Mesodermal cell (in vitro differentiated cells): ENCODE measurements around the gene CDY1. TPM values are rescaled to one million over a fixed set of nuclear protein-coding genes. Genes with fewer than 3 reads are reported as not detected.
"Not testable (repeated sequence)": the region's sequence is repeated elsewhere in the genome, so short reads cannot be mapped to it uniquely, and the experiment has no call there.

Experiments used
- H3K27ac ChIP-seq: 2 replicates; pipeline ENCODE4 v1.7.0; 2013; ENCODE audit warnings: mild to moderate bottlenecking, low read depth, low read length, moderate library complexity; ENCODE audit not compliant: severe bottlenecking
- H3K36me3 ChIP-seq: 2 replicates; pipeline ENCODE4 v1.7.1; 2013; ENCODE audit warnings: mild to moderate bottlenecking, low read length, moderate library complexity; ENCODE audit not compliant: control insufficient read depth, insufficient read depth
- H3K4me1 ChIP-seq: one replicate; pipeline ENCODE4 v1.7.1; 2013; ENCODE audit warnings: mild to moderate bottlenecking, low read length; ENCODE audit not compliant: insufficient read depth, control insufficient read depth, poor library complexity, severe bottlenecking
- H3K4me3 ChIP-seq: 2 replicates; pipeline ENCODE4 v1.7.0; 2013; ENCODE audit warnings: low read length, control low read depth, mild to moderate bottlenecking; ENCODE audit not compliant: insufficient read depth, poor library complexity, severe bottlenecking; ENCODE audit errors: extremely low read depth
- H3K9me3 ChIP-seq: 2 replicates; pipeline ENCODE4 v1.7.1; 2013; ENCODE audit warnings: mild to moderate bottlenecking, low read length, moderate library complexity; ENCODE audit not compliant: control insufficient read depth
- WGBS, 2 experiments: methylation state at CpG; one replicate each; pipeline ENCODE4 v1.1.5; 2013; ENCODE audit warnings: missing lambda C conversion rate in 2 of 2; ENCODE audit not compliant: insufficient coverage in 2 of 2; 5-methylcytosine and 5-hydroxymethylcytosine counted together
- polyA plus RNA-seq, 2 experiments: library from polyadenylated mRNA; stranded (reverse); fragments of 50-300 nt; gene quantifications; one replicate each; pipeline ENCODE4 v1.2.3, GENCODE V29; 2013

Gene CDY1
- polyA plus RNA-seq (2013, experiment 1 of 2), result not detected
- not detected for polyA plus RNA-seq (2013, experiment 2 of 2)

GRCh38 chrY:25621817-25622216 is at the start of gene CDY1:
Gene CDY1, plus strand, starts transcription at chrY:25622117. Its CDS starts 326 bp downstream, at chrY:25622443.
- H3K9me3 ChIP-seq, H3K36me3 ChIP-seq, H3K4me1 ChIP-seq, H3K4me3 ChIP-seq, H3K27ac ChIP-seq: not testable (repeated sequence)
- WGBS, 2 experiments, result no CpG with 5 or more reads among the region's 2 CpGs

GRCh38 chrY:25593336-25593735 is 28.6 kb upstream of the CDY1 start:
- not testable (repeated sequence) for H3K9me3 ChIP-seq, H3K27ac ChIP-seq
- WGBS, 2 experiments, result no CpG with 5 or more reads among the region's 2 CpGs

GRCh38 chrY:25620209-25620608 is 1.7 kb upstream of the CDY1 start:
- not testable (repeated sequence) for H3K36me3 ChIP-seq, H3K9me3 ChIP-seq, H3K4me1 ChIP-seq, H3K27ac ChIP-seq, H3K4me3 ChIP-seq

More at GRCh38 chrY:25593336-25593735, 28.6 kb upstream of the CDY1 start:
- not testable (repeated sequence) for H3K4me3 ChIP-seq, H3K36me3 ChIP-seq, H3K4me1 ChIP-seq

GRCh38 chrY:25626524-25626923 is 4.6 kb downstream of the CDY1 start:
- H3K4me1 ChIP-seq, H3K4me3 ChIP-seq: not testable (repeated sequence)
- no CpG with 5 or more reads among the region's 3 CpGs for WGBS, 2 experiments

GRCh38 chrY:25630383-25631112 is 8.6 kb downstream of the CDY1 start:
- not testable (repeated sequence) for H3K4me1 ChIP-seq
- WGBS, 2 experiments, result no CpG with 5 or more reads among the region's 4 CpGs

More at GRCh38 chrY:25626524-25626923, 4.6 kb downstream of the CDY1 start:
- H3K36me3 ChIP-seq, H3K27ac ChIP-seq, H3K9me3 ChIP-seq: not testable (repeated sequence)

GRCh38 chrY:25639852-25640251 is 17.9 kb downstream of the CDY1 start:
- not testable (repeated sequence) for H3K4me1 ChIP-seq, H3K9me3 ChIP-seq, H3K36me3 ChIP-seq, H3K4me3 ChIP-seq, H3K27ac ChIP-seq
- WGBS, 2 experiments, result no CpG with 5 or more reads among the region's 3 CpGs

More at GRCh38 chrY:25630383-25631112, 8.6 kb downstream of the CDY1 start:
- not testable (repeated sequence) for H3K4me3 ChIP-seq, H3K9me3 ChIP-seq, H3K27ac ChIP-seq, H3K36me3 ChIP-seq

GRCh38 chrY:25643024-25643915 is 21.4 kb downstream of the CDY1 start:
- not testable (repeated sequence) for H3K27ac ChIP-seq, H3K9me3 ChIP-seq, H3K4me1 ChIP-seq, H3K4me3 ChIP-seq, H3K36me3 ChIP-seq
- no CpG with 5 or more reads among the region's 9 CpGs for WGBS, 2 experiments
